ENCODE data around the gene FGD6.

Gene FGD6

DNA sequence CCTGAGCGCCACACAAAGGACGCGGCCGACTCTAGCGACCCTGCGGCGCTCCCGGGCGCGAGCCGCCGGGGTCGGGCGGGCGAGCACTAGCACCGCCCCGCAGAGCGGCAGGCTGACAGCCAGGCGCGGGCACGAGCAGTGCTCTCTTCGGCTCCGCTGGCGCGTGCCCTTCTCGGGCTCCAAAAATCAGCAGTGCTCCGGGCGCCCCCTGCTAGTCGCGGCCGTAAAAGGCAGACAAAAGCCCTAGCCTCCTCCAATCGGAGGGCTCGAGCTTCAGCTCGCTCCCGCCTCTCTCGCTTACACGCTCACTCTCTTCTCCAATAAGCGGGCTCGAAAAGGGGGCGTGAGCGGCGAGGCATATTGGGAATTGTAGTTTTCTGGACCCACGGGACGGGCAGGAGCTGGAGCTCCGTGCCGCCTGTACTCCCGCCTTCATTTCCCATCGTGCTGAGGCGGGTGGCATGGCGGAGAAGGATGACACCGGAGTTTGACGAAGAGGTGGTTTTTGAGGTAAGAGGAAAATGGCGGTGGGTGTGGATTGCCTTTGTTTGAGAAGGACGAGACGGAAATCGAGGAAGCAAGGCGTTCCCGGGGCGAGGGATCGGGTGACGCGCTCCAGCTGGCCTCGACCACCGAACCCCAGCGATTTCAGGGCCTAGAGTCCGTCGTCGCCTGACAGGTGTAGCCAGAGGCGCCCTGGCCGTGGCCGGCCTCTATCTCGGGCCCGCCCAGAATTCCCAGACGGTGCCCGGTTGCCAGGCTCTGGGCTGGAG is at the start of gene FGD6, which contains the start of gene VEZT:
FGD6 (minus strand) TSS at position 91 of the 773 bp plus-strand sequence. CDS start 227 bp downstream, outside the sequence.
VEZT (plus strand) TSS at position 431 of the 773 bp plus-strand sequence; CDS start at position 475, 44 bp downstream.
- peak; percentile 97 for DNase-seq (ENCODE audit: extremely low read depth, insufficient read length)
- Histone ChIP-seq H3K4me3 (replicated peaks; ENCODE audit: low read depth, low read length) (peak within 1 kb of the TSS; percentile 92), H3K36me3 (ENCODE audit: control insufficient read depth, insufficient read depth, low read length) (no peaks in the 10 kb centered on the region), H3K27me3 (replicated peaks; ENCODE audit: control insufficient read depth, insufficient read depth, low read length) (no peaks in the 10 kb centered on the region)
- TF ChIP-seq, protein P1, sequence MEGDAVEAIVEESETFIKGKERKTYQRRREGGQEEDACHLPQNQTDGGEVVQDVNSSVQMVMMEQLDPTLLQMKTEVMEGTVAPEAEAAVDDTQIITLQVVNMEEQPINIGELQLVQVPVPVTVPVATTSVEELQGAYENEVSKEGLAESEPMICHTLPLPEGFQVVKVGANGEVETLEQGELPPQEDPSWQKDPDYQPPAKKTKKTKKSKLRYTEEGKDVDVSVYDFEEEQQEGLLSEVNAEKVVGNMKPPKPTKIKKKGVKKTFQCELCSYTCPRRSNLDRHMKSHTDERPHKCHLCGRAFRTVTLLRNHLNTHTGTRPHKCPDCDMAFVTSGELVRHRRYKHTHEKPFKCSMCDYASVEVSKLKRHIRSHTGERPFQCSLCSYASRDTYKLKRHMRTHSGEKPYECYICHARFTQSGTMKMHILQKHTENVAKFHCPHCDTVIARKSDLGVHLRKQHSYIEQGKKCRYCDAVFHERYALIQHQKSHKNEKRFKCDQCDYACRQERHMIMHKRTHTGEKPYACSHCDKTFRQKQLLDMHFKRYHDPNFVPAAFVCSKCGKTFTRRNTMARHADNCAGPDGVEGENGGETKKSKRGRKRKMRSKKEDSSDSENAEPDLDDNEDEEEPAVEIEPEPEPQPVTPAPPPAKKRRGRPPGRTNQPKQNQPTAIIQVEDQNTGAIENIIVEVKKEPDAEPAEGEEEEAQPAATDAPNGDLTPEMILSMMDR (IDR thresholded peaks at IDR 0.05; ENCODE audit: insufficient read depth, low read length, poor library complexity, severe bottlenecking), result peak; percentile 70

DNA sequence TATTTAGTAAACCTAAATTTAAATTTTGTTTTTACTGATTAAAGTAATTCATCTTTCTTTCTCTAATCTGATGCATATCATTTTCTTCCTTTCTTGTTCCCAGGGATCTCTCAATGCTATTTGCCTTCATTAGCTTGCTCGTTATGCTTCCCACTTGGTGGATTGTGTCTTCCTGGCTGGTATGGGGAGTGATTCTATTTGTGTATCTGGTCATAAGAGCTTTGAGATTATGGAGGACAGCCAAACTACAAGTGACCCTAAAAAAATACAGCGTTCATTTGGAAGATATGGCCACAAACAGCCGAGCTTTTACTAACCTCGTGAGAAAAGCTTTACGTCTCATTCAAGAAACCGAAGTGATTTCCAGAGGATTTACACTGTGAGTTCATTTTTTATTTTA is 49.0 kb upstream of the FGD6 start:
- H3K36me3 ChIP-seq (ENCODE audit: control insufficient read depth, insufficient read depth, low read length), result peaks cover 8% of the 10 kb centered on the region
- TF ChIP-seq, protein P1 (IDR thresholded peaks at IDR 0.05; ENCODE audit: insufficient read depth, low read length, poor library complexity, severe bottlenecking), result no peak
- H3K4me3 ChIP-seq (replicated peaks; ENCODE audit: low read depth, low read length), result no peak overlapping the region
- H3K27me3 ChIP-seq (replicated peaks; ENCODE audit: control insufficient read depth, insufficient read depth, low read length), result no peaks in the 10 kb centered on the region
- DNase-seq (ENCODE audit: extremely low read depth, insufficient read length), result no peak

DNA sequence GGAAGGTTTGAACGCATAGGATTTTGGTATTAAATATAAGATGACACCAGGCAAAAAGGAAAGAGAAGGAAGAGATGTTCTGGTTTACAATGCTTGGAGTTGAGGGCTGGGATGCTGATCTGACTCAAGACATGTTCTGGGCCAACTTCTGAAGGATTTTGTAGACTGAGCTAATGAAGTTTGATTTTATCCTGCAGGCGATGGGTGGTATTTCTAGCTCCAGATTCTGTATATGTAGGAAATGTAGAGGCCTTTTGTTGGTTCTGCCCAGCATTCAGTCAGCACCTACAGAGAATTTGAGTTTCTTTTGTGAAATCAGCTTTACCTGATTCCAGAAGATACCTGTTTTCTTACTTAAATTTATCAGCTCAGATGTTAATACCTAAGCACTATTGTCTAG is 48.5 kb upstream of the FGD6 start:
- TF ChIP-seq, protein P1 (IDR thresholded peaks at IDR 0.05; ENCODE audit: insufficient read depth, low read length, poor library complexity, severe bottlenecking), result no peak
- Histone ChIP-seq H3K4me3 (replicated peaks; ENCODE audit: low read depth, low read length) (no peak overlapping the region), H3K27me3 (replicated peaks; ENCODE audit: control insufficient read depth, insufficient read depth, low read length) (no peaks in the 10 kb centered on the region), H3K36me3 (ENCODE audit: control insufficient read depth, insufficient read depth, low read length) (peaks cover 8% of the 10 kb centered on the region)
- DNase-seq (ENCODE audit: extremely low read depth, insufficient read length), result no peak

DNA sequence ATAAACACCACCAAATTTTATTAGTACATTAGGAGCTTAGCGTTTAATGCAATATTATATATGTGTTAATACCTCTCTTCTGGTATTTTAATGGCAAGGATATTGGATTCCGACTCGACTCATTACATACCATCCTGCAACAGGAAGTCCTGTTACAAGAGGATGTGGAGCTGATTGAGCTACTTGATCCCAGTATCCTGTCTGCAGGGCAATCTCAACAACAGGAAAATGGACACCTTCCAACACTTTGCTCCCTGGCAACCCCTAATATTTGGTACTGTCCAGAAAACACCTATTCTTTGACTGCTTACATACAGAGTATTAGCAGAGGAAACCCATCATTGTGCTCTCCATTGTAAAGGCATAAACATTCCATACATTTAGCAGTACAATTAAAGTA is 45.5 kb upstream of the FGD6 start:
- no peak for DNase-seq (ENCODE audit: extremely low read depth, insufficient read length)
- TF ChIP-seq, protein P1 (IDR thresholded peaks at IDR 0.05; ENCODE audit: insufficient read depth, low read length, poor library complexity, severe bottlenecking), result no peak
- no peak overlapping the region for H3K4me3 ChIP-seq (replicated peaks; ENCODE audit: low read depth, low read length)

DNA sequence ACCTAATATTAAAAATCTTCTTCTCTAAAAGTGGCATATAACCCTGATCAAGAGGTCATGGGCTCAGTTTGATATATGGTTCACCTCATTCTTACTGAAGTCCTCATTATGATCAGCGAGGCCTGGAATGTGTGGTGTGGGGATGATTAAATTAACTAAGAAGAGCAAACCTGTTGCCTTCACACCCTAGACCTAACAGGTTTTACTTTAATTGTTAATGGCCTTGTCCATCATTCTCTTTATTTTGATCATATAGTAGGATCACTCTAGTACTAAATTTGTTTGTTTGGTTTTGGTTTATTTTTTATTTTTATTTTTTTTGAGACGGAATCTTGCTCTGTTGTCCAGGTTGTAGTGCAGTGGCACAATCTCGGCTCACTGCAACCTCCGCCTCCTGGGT is 43.8 kb upstream of the FGD6 start:
- Histone ChIP-seq H3K4me3 (replicated peaks; ENCODE audit: low read depth, low read length) (no peak overlapping the region), H3K36me3 (ENCODE audit: control insufficient read depth, insufficient read depth, low read length) (peaks cover 10% of the 10 kb centered on the region), H3K27me3 (replicated peaks; ENCODE audit: control insufficient read depth, insufficient read depth, low read length) (no peaks in the 10 kb centered on the region)
- DNase-seq (ENCODE audit: extremely low read depth, insufficient read length), result no peak
- TF ChIP-seq, protein P1 (IDR thresholded peaks at IDR 0.05; ENCODE audit: insufficient read depth, low read length, poor library complexity, severe bottlenecking), result no peak

More for the DNA sequence above, 45.5 kb upstream of the FGD6 start:
- Histone ChIP-seq H3K36me3 (ENCODE audit: control insufficient read depth, insufficient read depth, low read length) (peaks cover 10% of the 10 kb centered on the region), H3K27me3 (replicated peaks; ENCODE audit: control insufficient read depth, insufficient read depth, low read length) (no peaks in the 10 kb centered on the region)
